GM18909 (cell line): ENCODE measurements around the gene TBC1D22A.

Source experiments
- ATAC-seq: cut with Tn5 transposase; IDR thresholded peaks from one replicate; pipeline ENCODE4 v1.9.1; 2021; ENCODE audit warnings: mild to moderate bottlenecking; ENCODE audit not compliant: unreplicated experiment, poor library complexity

TBC1D22A gene

GRCh38 chr22:47075568-47075967, 313.1 kb downstream of the TBC1D22A start:
- no peak for ATAC-seq

- no peak for ATAC-seq
These were observed 314.3 kb downstream of the TBC1D22A start for GRCh38 chr22:47076758-47077157.

GRCh38 chr22:47080100-47080499, 317.6 kb downstream of the TBC1D22A start:
- no peak for ATAC-seq

GRCh38 chr22:47082505-47082904, 320.1 kb downstream of the TBC1D22A start:
- ATAC-seq: no peak

GRCh38 chr22:47083379-47083986, 321.0 kb downstream of the TBC1D22A start:
- ATAC-seq: no peak

- no peak for ATAC-seq
These were observed 321.8 kb downstream of the TBC1D22A start for GRCh38 chr22:47084226-47084625.

GRCh38 chr22:47086596-47087248, 324.3 kb downstream of the TBC1D22A start:
- no peak for ATAC-seq

GRCh38 chr22:47088480-47089158, 326.2 kb downstream of the TBC1D22A start:
- no peak for ATAC-seq

- ATAC-seq: no peak
These were observed 326.9 kb downstream of the TBC1D22A start for GRCh38 chr22:47089374-47089773.

GRCh38 chr22:47089796-47090460, 327.5 kb downstream of the TBC1D22A start:
- ATAC-seq: no peak

- ATAC-seq: no peak
These were observed 328.3 kb downstream of the TBC1D22A start for GRCh38 chr22:47090591-47091245.

- ATAC-seq: no peak
These were observed 328.8 kb downstream of the TBC1D22A start for GRCh38 chr22:47091246-47091651.

- no peak for ATAC-seq
These were observed 329.7 kb downstream of the TBC1D22A start for GRCh38 chr22:47091921-47092700.

GRCh38 chr22:47092896-47093311, 330.5 kb downstream of the TBC1D22A start:
- ATAC-seq: no peak

- ATAC-seq: no peak
These were observed 331.3 kb downstream of the TBC1D22A start for GRCh38 chr22:47093720-47094119.

GRCh38 chr22:47094861-47095330, 332.4 kb downstream of the TBC1D22A start:
- no peak for ATAC-seq

GRCh38 chr22:47095395-47096122, 333.1 kb downstream of the TBC1D22A start:
- no peak for ATAC-seq

GRCh38 chr22:47098121-47098520, 335.7 kb downstream of the TBC1D22A start:
- no peak for ATAC-seq

GRCh38 chr22:47098554-47098953, 336.1 kb downstream of the TBC1D22A start:
- no peak for ATAC-seq
